Omental fat pad (tissue), 4 donors: ENCODE results near the gene UNC5A. TPM values are rescaled to one million over a fixed set of nuclear protein-coding genes. Genes with fewer than 3 reads are reported as not detected.

Source experiments
- ATAC-seq: fragments of 150-250 bp; one replicate; pipeline ENCODE4 v1.9.1; 2016; ENCODE audit warnings: mild to moderate bottlenecking, moderate library complexity; ENCODE audit not compliant: low FRiP score
- DNase-seq: peaks from one replicate; pipeline ENCODE4 v3.0.0-alpha.2; 2019; ENCODE audit warnings: low spot score
- CTCF ChIP-seq, 3 donors: fragments of 450-650 bp; IDR thresholded peaks; one replicate each; pipeline ENCODE4 v1.5.1; 2016 to 2017; ENCODE audit warnings: antibody characterized with exemption in 3 of 3, mild to moderate bottlenecking in 3 of 3, moderate library complexity in 2 of 3
- total RNA-seq, 4 donors: library from RNA; depleted of rRNA; stranded (reverse); fragments of >200 nt; gene quantifications; one replicate each; pipeline ENCODE4 v1.1.0, GENCODE V29; 2016

The UNC5A gene
- total RNA-seq, 4 donors from 2014 or later = 0.12 to 0.75 (median 0.28) TPM; not detected in 1

GRCh38 chr5:176874198-176874780, 63.9 kb downstream of the UNC5A start:
- no peak for ATAC-seq
- DNase-seq = no peak
- no peak for TF ChIP-seq CTCF (IDR thresholded peaks at IDR 0.05)

GRCh38 chr5:176875014-176875550, 64.7 kb downstream of the UNC5A start:
- no peak for TF ChIP-seq CTCF (IDR thresholded peaks at IDR 0.05)
- DNase-seq = no peak
- ATAC-seq = no peak

GRCh38 chr5:176875783-176876505, 65.6 kb downstream of the UNC5A start:
- ATAC-seq = no peak
- DNase-seq = no peak
- TF ChIP-seq CTCF (IDR thresholded peaks at IDR 0.05) = no peak

- no peak for TF ChIP-seq CTCF (IDR thresholded peaks at IDR 0.05)
- ATAC-seq (no peak), DNase-seq (no peak)
Observed at GRCh38 chr5:176876506-176877431, 66.4 kb downstream of the UNC5A start.

GRCh38 chr5:176877793-176878331, 67.5 kb downstream of the UNC5A start:
- TF ChIP-seq CTCF (IDR thresholded peaks at IDR 0.05) = no peak
- ATAC-seq (no peak), DNase-seq (no peak)

- DNase-seq = no peak
- ATAC-seq = no peak
- no peak for TF ChIP-seq CTCF (IDR thresholded peaks at IDR 0.05)
Observed at GRCh38 chr5:176878463-176878862, 68.1 kb downstream of the UNC5A start.
